ENCODE data around the gene OSBPL1A. TPM values are rescaled to one million over a fixed set of nuclear protein-coding genes. Genes with fewer than 3 reads are reported as not detected.

OSBPL1A gene
- total RNA-seq, 4 donors from 2014 or later, result 61.5 to 227 (median 98.7) TPM

- DNase-seq, result no peak
- H3K4me3 ChIP-seq, result no peak overlapping the region
These were observed 135.5 kb downstream of the OSBPL1A start for GRCh38 chr18:24262087-24262486.

GRCh38 chr18:24259869-24260641 is 137.6 kb downstream of the OSBPL1A start:
- Histone ChIP-seq H3K36me3 (no peaks in the 10 kb centered on the region), H3K4me1 (peaks cover 38 to 47% of the 10 kb centered on the region in 2 donors), H3K9me3 (no peaks in the 10 kb centered on the region), H3K27me3 (no peaks in the 10 kb centered on the region), H3K27ac (no peak overlapping the region), H3K4me3 (no peak overlapping the region)
- ATAC-seq (no peak), DNase-seq (no peak)
- intact Hi-C loops (cut with DNase I; ENCODE audit: low total_unique reads), result no loop called here
- TF ChIP-seq POLR2A (IDR thresholded peaks at IDR 0.05) (no peak), CTCF (IDR thresholded peaks at IDR 0.05 in 4 of 5, conservative IDR thresholded peaks at IDR 0.05 in 1 of 5) (no peak)
- in situ Hi-C loops (cut with MboI; ENCODE audit: low sequenced_read_pairs in 4 of 4), result loop anchor here in 1 of 4 donors (10.0 kb wide), 1 partner anchor 45 kb away; no protein-coding TSS in a partner anchor

More at GRCh38 chr18:24262087-24262486, 135.5 kb downstream of the OSBPL1A start:
- TF ChIP-seq CTCF (IDR thresholded peaks at IDR 0.05 in 4 of 5, conservative IDR thresholded peaks at IDR 0.05 in 1 of 5) (no peak), POLR2A (IDR thresholded peaks at IDR 0.05) (no peak)
- Histone ChIP-seq H3K27me3 (no peaks in the 10 kb centered on the region), H3K9me3 (no peaks in the 10 kb centered on the region), H3K27ac (peak overlapping the region; percentile 47 to 94 (median 77)), H3K36me3 (no peaks in the 10 kb centered on the region), H3K4me1 (peaks cover 51 to 61% of the 10 kb centered on the region in 2 donors)
- in situ Hi-C loops (cut with MboI; ENCODE audit: low sequenced_read_pairs in 4 of 4) (loop anchor here in 1 of 4 donors (10.0 kb wide), 1 partner anchor 47 kb away; no protein-coding TSS in a partner anchor), intact Hi-C loops (cut with DNase I; ENCODE audit: low total_unique reads) (no loop called here)
- ATAC-seq, result peak; percentile 79 to 84

- H3K4me1 ChIP-seq, result peaks cover 44 to 53% of the 10 kb centered on the region in 2 donors
- DNase-seq, result no peak
- H3K36me3 ChIP-seq, result no peaks in the 10 kb centered on the region
- no peak overlapping the region for H3K4me3 ChIP-seq
- in situ Hi-C loops (cut with MboI; ENCODE audit: low sequenced_read_pairs in 4 of 4) (no loop called here), intact Hi-C loops (cut with DNase I; ENCODE audit: low total_unique reads) (no loop called here)
- H3K27ac ChIP-seq, result no peak overlapping the region
- no peak for ATAC-seq
- TF ChIP-seq POLR2A (IDR thresholded peaks at IDR 0.05), result no peak
- TF ChIP-seq CTCF (IDR thresholded peaks at IDR 0.05 in 4 of 5, conservative IDR thresholded peaks at IDR 0.05 in 1 of 5), result no peak
- H3K27me3 ChIP-seq, result no peaks in the 10 kb centered on the region
- H3K9me3 ChIP-seq, result no peaks in the 10 kb centered on the region
These were observed 143.6 kb downstream of the OSBPL1A start for GRCh38 chr18:24254071-24254470.

GRCh38 chr18:24249716-24250115 is 147.9 kb downstream of the OSBPL1A start:
- intact Hi-C loops (cut with DNase I; ENCODE audit: low total_unique reads), result no loop called here
- Histone ChIP-seq H3K4me3 (no peak overlapping the region), H3K27ac (peak overlapping the region in 2 of 4 donors; percentile 12 to 40), H3K27me3 (no peaks in the 10 kb centered on the region), H3K36me3 (no peaks in the 10 kb centered on the region), H3K9me3 (no peaks in the 10 kb centered on the region), H3K4me1 (peaks cover 57% of the 10 kb centered on the region in 2 donors)
- DNase-seq (peak; percentile 34 to 59), ATAC-seq (peak; percentile 75 to 93)
- in situ Hi-C loops (cut with MboI; ENCODE audit: low sequenced_read_pairs in 4 of 4), result no loop called here
- TF ChIP-seq POLR2A (IDR thresholded peaks at IDR 0.05) (no peak), CTCF (IDR thresholded peaks at IDR 0.05 in 4 of 5, conservative IDR thresholded peaks at IDR 0.05 in 1 of 5) (no peak)
